Stimulated activated naive CD8-positive, alpha-beta T cell treated with anti-CD3 and anti-CD28 coated beads, Interleukin-15, amount 100 ng/mL, for 72 hours (primary cell): Measurements from ENCODE around the gene PFKP.

ENCODE experiments used
- ATAC-seq: fragments of 150-1000 bp; cut with Tn5 transposase; 2 replicates; pipeline ENCODE4 v1.10.0; 2021; ENCODE audit warnings: mild to moderate bottlenecking, moderate library complexity
- DNase-seq, 2 donors: peaks; one replicate each; pipeline ENCODE4 v3.0.0; 2021 to 2022
- H3K27ac Mint-ChIP-seq, 2 donors: one replicate each; pipeline ENCODE4 v1.8.0; 2022; ENCODE audit warnings: mild to moderate bottlenecking in 2 of 2, mixed read lengths in 2 of 2, moderate library complexity in 2 of 2
- H3K27me3 Mint-ChIP-seq: one replicate; pipeline ENCODE4 v1.8.0; 2022; ENCODE audit warnings: mixed read lengths
- H3K4me1 Mint-ChIP-seq: one replicate; pipeline ENCODE4 v1.8.0; 2022; ENCODE audit warnings: mild to moderate bottlenecking, mixed read lengths
- H3K4me3 Mint-ChIP-seq, 2 donors: one replicate each; pipeline ENCODE4 v1.8.0; 2022; ENCODE audit warnings: mild to moderate bottlenecking in 2 of 2, mixed read lengths in 2 of 2, moderate library complexity in 1 of 2
- H3K9me3 Mint-ChIP-seq, 2 donors: one replicate each; pipeline ENCODE4 v1.8.0; 2022; ENCODE audit warnings: mixed read lengths in 2 of 2

PFKP gene

GRCh38 chr10:3172446-3173170 is 105.3 kb downstream of the PFKP start, which contains the start of gene PITRM1:
Gene PITRM1 (minus strand): TSS chr10:3172782. CDS start chr10:3172772, 10 bp downstream.
- H3K9me3 Mint-ChIP-seq = no peaks in the 10 kb centered on the region
- peak within 1 kb of the TSS; percentile 89 to 93 for H3K4me3 Mint-ChIP-seq
- no peaks in the 10 kb centered on the region for H3K27me3 Mint-ChIP-seq
- peak; percentile 98 to 99 for DNase-seq
- ATAC-seq = peak; percentile 97
- H3K27ac Mint-ChIP-seq = peak within 1 kb of the TSS; percentile 93 to 94
- H3K4me1 Mint-ChIP-seq = peaks cover 24% of the 10 kb centered on the region

- Mint-ChIP-seq H3K27me3 (no peaks in the 10 kb centered on the region), H3K27ac (peak overlapping the region; percentile 71 to 93), H3K9me3 (no peaks in the 10 kb centered on the region), H3K4me3 (peak overlapping the region; percentile 76 to 83), H3K4me1 (peaks cover 24% of the 10 kb centered on the region)
- ATAC-seq (peak; percentile 52), DNase-seq (no peak)
Observed at GRCh38 chr10:3173171-3173878, 106.0 kb downstream of the PFKP start.

GRCh38 chr10:3178042-3178441 is 110.7 kb downstream of the PFKP start:
- Mint-ChIP-seq H3K27ac (no peak overlapping the region), H3K4me1 (peaks cover 7% of the 10 kb centered on the region), H3K27me3 (peaks cover 8% of the 10 kb centered on the region), H3K4me3 (no peak overlapping the region), H3K9me3 (peaks cover 0 to 4% of the 10 kb centered on the region in 2 donors)
- ATAC-seq (no peak), DNase-seq (no peak)

GRCh38 chr10:3179174-3179573 is 111.8 kb downstream of the PFKP start:
- H3K9me3 Mint-ChIP-seq = peaks cover 0 to 4% of the 10 kb centered on the region in 2 donors
- no peak overlapping the region for H3K4me3 Mint-ChIP-seq
- H3K27ac Mint-ChIP-seq = no peak overlapping the region
- H3K4me1 Mint-ChIP-seq = no peaks in the 10 kb centered on the region
- DNase-seq = no peak
- peaks cover 13% of the 10 kb centered on the region for H3K27me3 Mint-ChIP-seq
- no peak for ATAC-seq

GRCh38 chr10:3180355-3181025 is 113.1 kb downstream of the PFKP start:
- DNase-seq (no peak), ATAC-seq (no peak)
- peaks cover 0 to 4% of the 10 kb centered on the region in 2 donors for H3K9me3 Mint-ChIP-seq
- H3K27ac Mint-ChIP-seq = no peak overlapping the region
- H3K27me3 Mint-ChIP-seq = peaks cover 13% of the 10 kb centered on the region
- peaks cover 7% of the 10 kb centered on the region for H3K4me1 Mint-ChIP-seq
- no peak overlapping the region for H3K4me3 Mint-ChIP-seq

- no peak for ATAC-seq
- Mint-ChIP-seq H3K27ac (no peak overlapping the region), H3K27me3 (peaks cover 13% of the 10 kb centered on the region)
Observed at GRCh38 chr10:3185386-3185785, 118.0 kb downstream of the PFKP start.

GRCh38 chr10:3186368-3186767 is 119.0 kb downstream of the PFKP start:
- DNase-seq (peak; percentile 46 to 71), ATAC-seq (peak; percentile 100)
- Mint-ChIP-seq H3K27ac (no peak overlapping the region), H3K27me3 (peaks cover 13% of the 10 kb centered on the region), H3K9me3 (peaks cover 0 to 4% of the 10 kb centered on the region in 2 donors), H3K4me3 (peak overlapping the region; percentile 30 to 57), H3K4me1 (peaks cover 19% of the 10 kb centered on the region)

More at GRCh38 chr10:3185386-3185785, 118.0 kb downstream of the PFKP start:
- no peak for DNase-seq
- Mint-ChIP-seq H3K4me3 (no peak overlapping the region), H3K4me1 (peaks cover 19% of the 10 kb centered on the region), H3K9me3 (peaks cover 0 to 4% of the 10 kb centered on the region in 2 donors)
